OCI-LY3 (cell line): ENCODE measurements around the gene AVP.
A peak's percentile ranks its signal among the peaks of the same experiment; 100 is the strongest.
"Not testable (repeated sequence)": the region's sequence is repeated elsewhere in the genome, so short reads cannot be mapped to it uniquely, and the experiment has no call there.

Experiments used
- H2AFZ ChIP-seq: fragments of 200-600, 300-600 bp; shearing (Covaris generic); 2 replicates; pipeline ENCODE4 v1.6.0; 2014; ENCODE audit warnings: antibody characterized with exemption, low read depth, low read length
- H3K27ac ChIP-seq: fragments of 200-600, 300-600 bp; sonication (generic); 2 replicates; pipeline ENCODE4 v1.5.1; 2014; ENCODE audit warnings: mild to moderate bottlenecking, low read length, moderate library complexity, mixed read lengths
- H3K27me3 ChIP-seq: fragments of 200-600, 300-600 bp; sonication (generic); 2 replicates; pipeline ENCODE4 v1.6.1; 2014; ENCODE audit warnings: low read depth, low read length, mixed read lengths
- H3K36me3 ChIP-seq: fragments of 200-600, 300-600 bp; sonication (generic); replicated peaks from 2 replicates; pipeline ENCODE3; 2014; ENCODE audit warnings: low read depth, low read length, mixed read lengths
- H3K4me1 ChIP-seq: fragments of 300-600, 200-600 bp; sonication (generic); 2 replicates; pipeline ENCODE4 v1.6.1; 2014; ENCODE audit warnings: low read length, mixed read lengths
- H3K4me2 ChIP-seq: fragments of 200-600, 300-600 bp; sonication (generic); 2 replicates; pipeline ENCODE4 v1.6.1; 2014; ENCODE audit warnings: low read length, mixed read lengths
- H3K4me3 ChIP-seq: fragments of 300-600, 200-600 bp; sonication (generic); 2 replicates; pipeline ENCODE4 v1.5.1; 2014; ENCODE audit warnings: antibody characterized with exemption, mild to moderate bottlenecking, low read length, moderate library complexity
- H3K79me2 ChIP-seq: fragments of 300-600, 200-600 bp; shearing (Covaris generic); 2 replicates; pipeline ENCODE4 v1.6.1; 2014; ENCODE audit warnings: mild to moderate bottlenecking, low read length, mixed read lengths
- H3K9ac ChIP-seq: fragments of 300-600, 200-600 bp; shearing (Covaris generic); 2 replicates; pipeline ENCODE4 v1.6.0; 2014; ENCODE audit warnings: mild to moderate bottlenecking, low read length, moderate library complexity
- H3K9me3 ChIP-seq: fragments of 200-600, 300-600 bp; shearing (Covaris generic); 2 replicates; pipeline ENCODE4 v1.6.1; 2014; ENCODE audit warnings: low read length, mixed read lengths; ENCODE audit not compliant: insufficient read depth
- H4K20me1 ChIP-seq: fragments of 200-600, 300-600 bp; sonication (generic); 2 replicates; pipeline ENCODE4 v1.6.1; 2016; ENCODE audit warnings: low read length, mixed read lengths; ENCODE audit not compliant: insufficient read depth
- EZH2phosphoT487 ChIP-seq: fragments of 200-600 bp; shearing (Covaris generic); IDR thresholded peaks from 2 replicates; pipeline ENCODE4 v1.6.1; 2018; ENCODE audit warnings: antibody characterized with exemption, mixed run types, low read depth
- TF ChIP-seq, protein P1 (sequence below): fragments of 200-600, 300-600 bp; sonication (generic); IDR thresholded peaks from 2 replicates; pipeline ENCODE4 v1.5.1; 2014; ENCODE audit warnings: antibody characterized with exemption, low read length, low read depth

The AVP gene

DNA sequence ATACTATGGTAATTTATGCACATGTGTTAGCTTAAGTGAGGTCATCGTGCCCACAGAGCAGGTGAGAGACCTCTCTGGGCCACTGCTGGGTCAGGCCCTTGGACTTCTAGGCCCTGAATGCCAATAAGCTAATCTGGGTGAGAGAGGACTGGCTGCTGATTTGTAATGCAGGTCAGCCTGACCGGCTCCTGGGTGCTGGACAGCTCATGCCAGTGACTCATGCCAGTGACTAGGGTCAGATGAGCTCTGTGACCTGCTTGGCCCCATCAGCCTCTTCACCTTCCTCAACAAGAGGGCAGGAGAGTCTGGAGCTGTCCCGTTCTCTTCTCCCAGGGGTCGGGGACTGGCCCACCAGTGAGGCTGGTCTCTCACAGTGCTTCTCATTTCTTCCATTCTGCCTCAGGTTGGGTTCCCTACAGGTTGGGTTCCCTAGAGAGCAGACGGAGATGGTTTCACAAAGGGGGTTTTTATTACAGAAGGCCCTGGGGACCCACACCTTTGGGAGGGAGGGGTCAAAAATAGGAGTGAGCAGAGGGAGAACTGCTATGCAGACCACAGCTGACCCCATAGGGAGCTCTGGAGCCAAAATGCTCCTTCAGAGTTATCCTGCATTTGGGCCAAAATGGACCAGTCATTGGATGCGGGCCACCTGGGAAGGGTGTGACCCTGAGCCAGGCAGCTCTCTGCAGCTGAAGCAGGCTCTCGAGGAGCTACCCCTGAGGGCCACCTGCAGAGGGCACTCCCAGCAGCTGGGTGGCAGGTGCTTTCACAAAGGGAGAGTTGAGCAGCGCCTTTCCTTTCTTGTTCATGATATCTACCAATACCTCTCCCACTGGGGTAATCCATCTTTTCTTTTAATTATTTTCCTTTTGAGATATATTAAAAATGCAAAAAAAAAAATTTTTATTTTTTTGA, 15.3 kb downstream of the AVP start:
- H3K4me3 ChIP-seq, result no peak overlapping the region
- H4K20me1 ChIP-seq, result no peaks in the 10 kb centered on the region
- H3K9ac ChIP-seq, result no peak overlapping the region
- H3K36me3 ChIP-seq, result no peaks in the 10 kb centered on the region
- no peaks in the 10 kb centered on the region for H3K9me3 ChIP-seq
- no peaks in the 10 kb centered on the region for H3K79me2 ChIP-seq
- no peak overlapping the region for H3K27ac ChIP-seq
- H3K27me3 ChIP-seq, result no peaks in the 10 kb centered on the region
- TF ChIP-seq, protein P1, sequence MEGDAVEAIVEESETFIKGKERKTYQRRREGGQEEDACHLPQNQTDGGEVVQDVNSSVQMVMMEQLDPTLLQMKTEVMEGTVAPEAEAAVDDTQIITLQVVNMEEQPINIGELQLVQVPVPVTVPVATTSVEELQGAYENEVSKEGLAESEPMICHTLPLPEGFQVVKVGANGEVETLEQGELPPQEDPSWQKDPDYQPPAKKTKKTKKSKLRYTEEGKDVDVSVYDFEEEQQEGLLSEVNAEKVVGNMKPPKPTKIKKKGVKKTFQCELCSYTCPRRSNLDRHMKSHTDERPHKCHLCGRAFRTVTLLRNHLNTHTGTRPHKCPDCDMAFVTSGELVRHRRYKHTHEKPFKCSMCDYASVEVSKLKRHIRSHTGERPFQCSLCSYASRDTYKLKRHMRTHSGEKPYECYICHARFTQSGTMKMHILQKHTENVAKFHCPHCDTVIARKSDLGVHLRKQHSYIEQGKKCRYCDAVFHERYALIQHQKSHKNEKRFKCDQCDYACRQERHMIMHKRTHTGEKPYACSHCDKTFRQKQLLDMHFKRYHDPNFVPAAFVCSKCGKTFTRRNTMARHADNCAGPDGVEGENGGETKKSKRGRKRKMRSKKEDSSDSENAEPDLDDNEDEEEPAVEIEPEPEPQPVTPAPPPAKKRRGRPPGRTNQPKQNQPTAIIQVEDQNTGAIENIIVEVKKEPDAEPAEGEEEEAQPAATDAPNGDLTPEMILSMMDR, result peak; percentile 35
- no peak for TF ChIP-seq EZH2phosphoT487
- H2AFZ ChIP-seq, result no peak overlapping the region
- no peak overlapping the region for H3K4me2 ChIP-seq
- peaks cover 18% of the 10 kb centered on the region for H3K4me1 ChIP-seq

DNA sequence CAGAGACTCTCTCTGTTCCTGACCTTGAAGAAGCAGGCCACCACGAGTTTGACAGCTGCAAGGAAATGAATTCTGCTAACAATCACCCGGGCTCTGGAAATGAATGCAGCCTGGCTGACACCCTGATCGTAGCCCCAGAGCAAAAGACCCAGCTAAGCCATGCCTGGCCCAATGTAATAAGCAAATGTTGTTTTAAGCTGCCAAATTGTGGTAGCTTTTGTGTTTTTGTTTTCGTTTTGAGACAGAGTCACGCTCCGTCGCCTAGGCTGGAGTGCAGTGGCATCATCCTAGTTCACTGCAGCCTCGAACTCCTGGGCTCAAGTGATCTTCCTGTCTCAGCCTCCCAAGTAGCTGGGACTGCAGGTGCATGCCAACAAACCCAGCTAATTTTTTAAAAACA, 16.4 kb downstream of the AVP start:
- no peaks in the 10 kb centered on the region for H3K36me3 ChIP-seq
- peak overlapping the region; percentile 11; the same call in 1 of the 2 replicates for H3K4me2 ChIP-seq
- no peaks in the 10 kb centered on the region for H3K27me3 ChIP-seq
- TF ChIP-seq, protein P1, result no peak
- TF ChIP-seq EZH2phosphoT487, result no peak
- no peaks in the 10 kb centered on the region for H4K20me1 ChIP-seq
- H3K9me3 ChIP-seq, result no peaks in the 10 kb centered on the region
- no peak overlapping the region for H3K9ac ChIP-seq
- no peak overlapping the region for H3K27ac ChIP-seq
- H3K79me2 ChIP-seq, result no peaks in the 10 kb centered on the region
- H3K4me3 ChIP-seq, result no peak overlapping the region
- H3K4me1 ChIP-seq, result peaks cover 22% of the 10 kb centered on the region
- H2AFZ ChIP-seq, result no peak overlapping the region

DNA sequence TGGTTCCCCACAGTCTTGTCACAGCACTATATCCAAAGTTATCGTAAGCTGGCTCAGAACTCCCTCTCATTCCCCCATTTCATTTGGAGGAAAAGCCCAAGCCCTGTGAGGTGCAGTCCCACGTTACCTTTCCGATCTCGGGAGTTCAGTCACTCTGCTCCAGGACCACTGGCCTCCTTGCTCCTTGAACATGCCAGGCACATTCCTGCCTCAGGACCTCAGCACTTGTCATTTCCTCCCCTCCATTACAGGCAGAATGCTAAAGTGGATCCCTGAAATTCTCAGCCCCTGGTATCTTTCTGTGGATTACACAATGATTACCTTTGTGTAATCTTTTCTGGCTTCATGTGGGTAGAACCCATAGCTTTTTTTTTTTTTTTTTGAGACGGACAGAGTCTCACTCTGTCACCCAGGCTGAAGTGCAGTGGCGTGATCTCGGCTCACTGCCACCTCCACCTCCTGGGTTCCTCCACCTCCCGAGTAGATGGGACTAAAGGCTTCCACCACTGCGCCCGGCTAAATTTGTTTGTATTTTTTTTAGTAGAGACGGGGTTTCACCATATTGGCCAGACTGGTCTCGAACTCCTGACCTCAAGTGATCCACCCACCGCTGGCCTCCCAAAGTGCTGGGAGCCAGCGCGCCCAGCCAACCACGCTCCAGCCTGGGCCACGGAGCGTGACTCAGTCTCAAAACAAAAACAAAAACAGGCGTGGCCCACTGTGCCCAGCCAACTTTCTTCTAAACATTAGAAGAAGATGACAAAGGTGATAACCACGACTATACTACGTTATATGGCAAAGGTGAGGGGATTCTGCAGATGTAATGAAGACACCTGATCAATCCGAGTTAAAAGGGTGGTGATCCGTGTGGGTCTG, 17.1 kb downstream of the AVP start:
- no peak overlapping the region for H3K27ac ChIP-seq
- TF ChIP-seq, protein P1, result no peak
- TF ChIP-seq EZH2phosphoT487, result no peak
- no peaks in the 10 kb centered on the region for H3K36me3 ChIP-seq
- H3K79me2 ChIP-seq, result no peaks in the 10 kb centered on the region
- no peak overlapping the region for H2AFZ ChIP-seq
- peak overlapping the region; percentile 11; the same call in 1 of the 2 replicates for H3K4me2 ChIP-seq
- H3K4me1 ChIP-seq, result peaks cover 22% of the 10 kb centered on the region
- H4K20me1 ChIP-seq, result no peaks in the 10 kb centered on the region
- H3K9ac ChIP-seq, result no peak overlapping the region
- no peaks in the 10 kb centered on the region for H3K9me3 ChIP-seq
- no peak overlapping the region for H3K4me3 ChIP-seq
- H3K27me3 ChIP-seq, result no peaks in the 10 kb centered on the region

DNA sequence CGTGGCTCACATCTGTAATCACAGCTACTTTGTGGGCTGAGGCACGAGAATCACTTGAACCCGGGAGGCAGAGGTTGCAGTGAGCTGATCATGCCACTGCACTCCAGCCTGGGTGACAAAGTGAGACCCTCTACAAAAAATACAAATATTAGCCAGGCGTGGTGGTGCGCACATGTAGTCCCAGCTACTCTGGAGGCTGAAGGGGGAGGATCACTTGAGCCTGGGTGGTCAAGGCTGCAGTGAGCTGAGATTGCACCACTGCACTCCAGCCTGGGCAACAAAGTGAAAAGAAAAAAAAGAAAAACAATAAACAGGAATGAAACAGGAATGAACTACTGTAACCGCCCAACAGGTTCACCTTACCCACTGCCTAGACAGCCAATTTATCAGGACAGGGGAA, 20.4 kb downstream of the AVP start:
- peaks cover 22% of the 10 kb centered on the region for H3K4me1 ChIP-seq
- H2AFZ ChIP-seq, H3K9ac ChIP-seq, H3K79me2 ChIP-seq, H3K27me3 ChIP-seq, H3K36me3 ChIP-seq, H3K4me3 ChIP-seq, H4K20me1 ChIP-seq, H3K9me3 ChIP-seq, H3K27ac ChIP-seq: not testable (repeated sequence)
- H3K4me2 ChIP-seq, result peak overlapping the region; percentile 10; the same call in 1 of the 2 replicates
